Right atrium auricular region (tissue), 2 donors: ENCODE measurements around the gene POC1A. TPM values are rescaled to one million over a fixed set of nuclear protein-coding genes. Genes with fewer than 3 reads are reported as not detected.

Source experiments
- DNase-seq: peaks from one replicate; pipeline ENCODE4 v3.0.0-alpha.2; 2019; ENCODE audit warnings: low spot score
- H3K27ac ChIP-seq, 2 donors: fragments of 200-600 bp; sonication (generic); 1 replicate in 1 of 2; 2 replicates in 1 of 2; pipeline ENCODE4 v1.5.1; 2016 to 2019
- H3K27me3 ChIP-seq, 2 donors: fragments of 200-600 bp; sonication (generic); one replicate each; pipeline versions ENCODE4 v1.5.1 to v1.6.0; 2017 to 2019
- H3K36me3 ChIP-seq: fragments of 200-600 bp; sonication (generic); one replicate; pipeline ENCODE4 v1.5.1; 2016
- H3K4me1 ChIP-seq, 2 donors: fragments of 200-600 bp; sonication (generic); one replicate each; pipeline versions ENCODE4 v1.5.1 to v1.6.0; 2017 to 2019
- H3K4me3 ChIP-seq, 2 donors: fragments of 200-600 bp; sonication (generic); 1 replicate in 1 of 2; 2 replicates in 1 of 2; pipeline ENCODE4 v1.5.1; 2017 to 2019; ENCODE audit warnings: mild to moderate bottlenecking in 1 of 2, moderate library complexity in 1 of 2
- H3K9me3 ChIP-seq, 2 donors: fragments of 200-600 bp; sonication (generic); one replicate each; pipeline ENCODE4 v1.5.1; 2019
- CTCF ChIP-seq, 2 donors: fragments of 200-600 bp; sonication (generic); IDR thresholded peaks; one replicate each; pipeline ENCODE4 v1.5.1; 2019; ENCODE audit warnings: antibody characterized with exemption in 2 of 2
- total RNA-seq, 2 donors: library from RNA; depleted of rRNA; stranded (reverse); fragments of >200 nt; gene quantifications; one replicate each; pipeline ENCODE4 v1.1.0, GENCODE V29; 2016

The POC1A gene
- total RNA-seq, 2 donors from 2014 or later = 0.47 to 0.78 TPM

- Histone ChIP-seq H3K4me3 (no peak overlapping the region), H3K36me3 (no peaks in the 10 kb centered on the region), H3K4me1 (peaks cover 0 to 78% of the 10 kb centered on the region in 2 donors), H3K27ac (peak overlapping the region; percentile 93 to 96), H3K9me3 (no peaks in the 10 kb centered on the region), H3K27me3 (no peaks in the 10 kb centered on the region)
- TF ChIP-seq CTCF (IDR thresholded peaks at IDR 0.05) = no peak
- no peak for DNase-seq
Observed at GRCh38 chr3:52025453-52025852, 128.8 kb downstream of the POC1A start.

Other genes with a start within 250 kb of the POC1A start
- 10 to 100 TPM in 1 of 2 donors, 1 to 10 TPM in 1; 6.3 to 11.1 TPM for gene RRP9, start 212.5 kb downstream of the POC1A start, total RNA-seq
- 10 to 100 TPM in 1 of 2 donors, 1 to 10 TPM in 1; 9.8 to 12.8 TPM for gene PARP3, start 212.1 kb downstream of the POC1A start, total RNA-seq
- under 1 TPM; 0.12 to 0.82 TPM for gene GPR62, start 199.0 kb downstream of the POC1A start, total RNA-seq
- gene PCBP4, start 187.0 kb downstream of the POC1A start, total RNA-seq = 100 to 1,000 TPM in 1 of 2 donors, 10 to 100 TPM in 1; 73.8 to 119 TPM
- gene ABHD14B, start 180.4 kb downstream of the POC1A start, total RNA-seq = 10 to 100 TPM; 15.6 to 20.9 TPM
- 10 to 100 TPM; 21.0 to 31.3 TPM for gene ABHD14A, start 179.4 kb downstream of the POC1A start, total RNA-seq
- gene ACY1, start 170.9 kb downstream of the POC1A start, total RNA-seq = 10 to 100 TPM; 26.0 to 29.8 TPM
- gene RPL29, start 158.5 kb downstream of the POC1A start, total RNA-seq = 1,000 to 10,000 TPM in 1 of 2 donors, 100 to 1,000 TPM in 1; 658 to 1,017 TPM
- gene DUSP7, start 97.9 kb downstream of the POC1A start, total RNA-seq = 10 to 100 TPM; 17.7 to 33.7 TPM
- 100 to 1,000 TPM in 1 of 2 donors, 10 to 100 TPM in 1; 69.7 to 103 TPM for gene ALAS1, start 43.7 kb upstream of the POC1A start, total RNA-seq
- not detected for gene TLR9, start 71.2 kb upstream of the POC1A start, total RNA-seq
- 10 to 100 TPM; 54.4 to 58.6 TPM for gene TWF2, start 84.7 kb upstream of the POC1A start, total RNA-seq
- gene PPM1M, start 91.3 kb upstream of the POC1A start, total RNA-seq = 1 to 10 TPM; 5.7 to 8.1 TPM
- 10 to 100 TPM; 43.2 to 43.8 TPM for gene WDR82, start 124.2 kb upstream of the POC1A start, total RNA-seq
- 1 to 10 TPM; 2.0 to 5.4 TPM for gene GLYCTK, start 133.4 kb upstream of the POC1A start, total RNA-seq
- 1 to 10 TPM; 1.5 to 2.5 TPM for gene DNAH1, start 161.9 kb upstream of the POC1A start, total RNA-seq